Thyroid gland (tissue), 4 donors: ENCODE data around the gene TARBP2.

Experiments
- POLR2A ChIP-seq, 2 donors: fragments of 450-650 bp; IDR thresholded peaks; one replicate each; pipeline ENCODE4 v1.6.1; 2017; ENCODE audit warnings: antibody characterized with exemption in 2 of 2, mild to moderate bottlenecking in 2 of 2, moderate library complexity in 1 of 2
- TF ChIP-seq, protein P1 (sequence below), 6 experiments: fragments of 200-600 bp in 3 of 6; fragments of 450-650 bp in 3 of 6; sonication (generic) in 3 of 6; IDR thresholded peaks; one replicate each; pipeline ENCODE4 v1.5.1; 2016 to 2019; ENCODE audit warnings: antibody characterized with exemption in 6 of 6, mild to moderate bottlenecking in 2 of 6, inconsistent platforms in 1 of 6, moderate library complexity in 1 of 6

DNA sequence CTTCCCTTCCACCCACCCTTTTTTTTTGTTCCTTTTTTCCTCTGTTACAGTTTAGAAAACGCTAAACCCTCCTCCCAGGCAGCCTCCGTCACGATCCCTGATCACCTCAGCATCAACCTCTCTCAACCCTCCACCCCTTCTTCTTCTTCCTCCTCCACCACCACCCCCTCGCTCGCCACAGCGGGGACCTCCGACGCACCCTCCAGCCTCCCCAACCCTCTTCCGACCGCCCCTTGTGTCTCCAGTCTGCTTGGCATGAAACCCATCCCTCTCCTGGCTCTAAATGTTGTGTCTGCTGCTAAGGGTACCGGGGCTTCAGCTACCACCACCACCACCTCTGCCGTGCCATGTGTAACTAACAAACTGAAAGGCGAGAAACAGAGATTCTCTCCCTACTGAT lies 26.3 kb upstream of the TARBP2 start:
- TF ChIP-seq, protein P1, sequence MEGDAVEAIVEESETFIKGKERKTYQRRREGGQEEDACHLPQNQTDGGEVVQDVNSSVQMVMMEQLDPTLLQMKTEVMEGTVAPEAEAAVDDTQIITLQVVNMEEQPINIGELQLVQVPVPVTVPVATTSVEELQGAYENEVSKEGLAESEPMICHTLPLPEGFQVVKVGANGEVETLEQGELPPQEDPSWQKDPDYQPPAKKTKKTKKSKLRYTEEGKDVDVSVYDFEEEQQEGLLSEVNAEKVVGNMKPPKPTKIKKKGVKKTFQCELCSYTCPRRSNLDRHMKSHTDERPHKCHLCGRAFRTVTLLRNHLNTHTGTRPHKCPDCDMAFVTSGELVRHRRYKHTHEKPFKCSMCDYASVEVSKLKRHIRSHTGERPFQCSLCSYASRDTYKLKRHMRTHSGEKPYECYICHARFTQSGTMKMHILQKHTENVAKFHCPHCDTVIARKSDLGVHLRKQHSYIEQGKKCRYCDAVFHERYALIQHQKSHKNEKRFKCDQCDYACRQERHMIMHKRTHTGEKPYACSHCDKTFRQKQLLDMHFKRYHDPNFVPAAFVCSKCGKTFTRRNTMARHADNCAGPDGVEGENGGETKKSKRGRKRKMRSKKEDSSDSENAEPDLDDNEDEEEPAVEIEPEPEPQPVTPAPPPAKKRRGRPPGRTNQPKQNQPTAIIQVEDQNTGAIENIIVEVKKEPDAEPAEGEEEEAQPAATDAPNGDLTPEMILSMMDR (IDR thresholded peaks at IDR 0.05), result no peak
- TF ChIP-seq POLR2A (IDR thresholded peaks at IDR 0.05), result no peak
